Loucy (cell line): ENCODE measurements around the gene SMIM3.

Experiments used
- EZH2phosphoT487 ChIP-seq: fragments of 200-600 bp; IDR thresholded peaks from 2 replicates; pipeline ENCODE4 v1.6.1; 2018; ENCODE audit warnings: antibody characterized with exemption, mild to moderate bottlenecking, moderate library complexity, borderline replicate concordance
- TF ChIP-seq, protein P1 (sequence below): fragments of 200-600 bp; sonication (generic); conservative IDR thresholded peaks from 2 replicates; pipeline ENCODE4 v1.5.1; 2014; ENCODE audit warnings: mild to moderate bottlenecking, antibody characterized with exemption, low read length

GRCh38 chr5:150816946-150817345 lies 38.4 kb downstream of the SMIM3 start:
- TF ChIP-seq, protein P1, sequence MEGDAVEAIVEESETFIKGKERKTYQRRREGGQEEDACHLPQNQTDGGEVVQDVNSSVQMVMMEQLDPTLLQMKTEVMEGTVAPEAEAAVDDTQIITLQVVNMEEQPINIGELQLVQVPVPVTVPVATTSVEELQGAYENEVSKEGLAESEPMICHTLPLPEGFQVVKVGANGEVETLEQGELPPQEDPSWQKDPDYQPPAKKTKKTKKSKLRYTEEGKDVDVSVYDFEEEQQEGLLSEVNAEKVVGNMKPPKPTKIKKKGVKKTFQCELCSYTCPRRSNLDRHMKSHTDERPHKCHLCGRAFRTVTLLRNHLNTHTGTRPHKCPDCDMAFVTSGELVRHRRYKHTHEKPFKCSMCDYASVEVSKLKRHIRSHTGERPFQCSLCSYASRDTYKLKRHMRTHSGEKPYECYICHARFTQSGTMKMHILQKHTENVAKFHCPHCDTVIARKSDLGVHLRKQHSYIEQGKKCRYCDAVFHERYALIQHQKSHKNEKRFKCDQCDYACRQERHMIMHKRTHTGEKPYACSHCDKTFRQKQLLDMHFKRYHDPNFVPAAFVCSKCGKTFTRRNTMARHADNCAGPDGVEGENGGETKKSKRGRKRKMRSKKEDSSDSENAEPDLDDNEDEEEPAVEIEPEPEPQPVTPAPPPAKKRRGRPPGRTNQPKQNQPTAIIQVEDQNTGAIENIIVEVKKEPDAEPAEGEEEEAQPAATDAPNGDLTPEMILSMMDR, result no peak
- TF ChIP-seq EZH2phosphoT487, result no peak
